Natural killer cell (primary cell): ENCODE measurements around the gene SND1. TPM values are rescaled to one million over a fixed set of nuclear protein-coding genes. Genes with fewer than 3 reads are reported as not detected.
A peak's percentile ranks its signal among the peaks of the same experiment; 100 is the strongest.

Source experiments
- ATAC-seq, 3 donors: fragments of 150-1000 bp in 2 of 3; fragments of 200-7000 bp in 1 of 3; cut with Tn5 transposase; 1 replicate in 1 of 3; 2 replicates in 2 of 3; pipeline ENCODE4 v1.10.0; 2021; ENCODE audit warnings: mild to moderate bottlenecking in 2 of 3, moderate library complexity in 2 of 3
- DNase-seq, 2 donors: peaks; one replicate each; pipeline versions ENCODE4 v3.0.0 to v3.0.0-alpha.2; 2013 to 2021; ENCODE audit warnings: mixed read lengths in 1 of 2
- H3K27ac ChIP-seq: one replicate; pipeline ENCODE4 v1.5.1; 2013; ENCODE audit warnings: mild to moderate bottlenecking, low read length
- H3K27me3 ChIP-seq: one replicate; pipeline ENCODE4 v1.6.1; 2013; ENCODE audit warnings: low read length; ENCODE audit not compliant: control insufficient read depth, insufficient read depth
- H3K36me3 ChIP-seq: one replicate; pipeline ENCODE4 v1.6.1; 2013; ENCODE audit warnings: low read length; ENCODE audit not compliant: control insufficient read depth, insufficient read depth
- H3K4me1 ChIP-seq: one replicate; pipeline ENCODE4 v1.6.1; 2013; ENCODE audit warnings: low read length; ENCODE audit not compliant: control insufficient read depth, insufficient read depth
- H3K4me3 ChIP-seq: one replicate; pipeline ENCODE4 v1.5.1; 2013; ENCODE audit warnings: low read length
- H3K9me3 ChIP-seq: one replicate; pipeline ENCODE4 v1.6.1; 2013; ENCODE audit warnings: low read length; ENCODE audit not compliant: control insufficient read depth, insufficient read depth
- H3K27ac Mint-ChIP-seq, 2 donors: one replicate each; pipeline ENCODE4 v1.8.0; 2022; ENCODE audit warnings: mild to moderate bottlenecking in 2 of 2, mixed read lengths in 2 of 2, moderate library complexity in 1 of 2
- H3K27me3 Mint-ChIP-seq, 2 donors: one replicate each; pipeline ENCODE4 v1.8.0; 2022; ENCODE audit warnings: low read depth in 2 of 2, mixed read lengths in 2 of 2
- H3K36me3 Mint-ChIP-seq: one replicate; pipeline ENCODE4 v1.8.0; 2022; ENCODE audit warnings: mixed read lengths
- H3K4me1 Mint-ChIP-seq, 2 donors: one replicate each; pipeline ENCODE4 v1.8.0; 2022; ENCODE audit warnings: mixed read lengths in 2 of 2
- H3K4me3 Mint-ChIP-seq: one replicate; pipeline ENCODE4 v1.8.0; 2022; ENCODE audit warnings: mild to moderate bottlenecking, moderate library complexity, mixed read lengths
- H3K9me3 Mint-ChIP-seq, 2 donors: one replicate each; pipeline ENCODE4 v1.8.0; 2022; ENCODE audit warnings: mixed read lengths in 2 of 2
- WGBS: methylation state at CpG from one replicate; pipeline ENCODE4 v1.1.7; 2013; ENCODE audit warnings: missing lambda C conversion rate; ENCODE audit not compliant: insufficient coverage; 5-methylcytosine and 5-hydroxymethylcytosine counted together
- intact Hi-C: fragments of 100-400 bp; cut with micrococcal nuclease; formaldehyde crosslinking; loops from one replicate; pipeline ENCODE4 v1.14.2; 2022
- total RNA-seq, 4 donors: library from RNA; stranded (reverse); fragments of 120-200 nt in 1 of 4; gene quantifications; one replicate each; pipeline versions ENCODE4 v1.2.3 to v1.2.4, GENCODE V29; 2013 to 2022
- TF ChIP-seq, protein P1 (sequence below): fragments of 200-600 bp; IDR thresholded peaks from one replicate; pipeline ENCODE4 v1.8.0; 2022; ENCODE audit warnings: antibody characterized with exemption

Gene SND1
- total RNA-seq, 3 donors from 2014 or later (not counting 1 experiment from before 2014, with no cell fraction given), result 149 to 188 (median 149) TPM

- Mint-ChIP-seq H3K4me1 (peaks cover 62 to 87% of the 10 kb centered on the region in 2 donors), H3K27ac (peak overlapping the region; percentile 13 to 75), H3K4me3 (peak overlapping the region; percentile 1), H3K9me3 (no peaks in the 10 kb centered on the region), H3K36me3 (no peaks in the 10 kb centered on the region), H3K27me3 (no peaks in the 10 kb centered on the region)
- TF ChIP-seq, protein P1, sequence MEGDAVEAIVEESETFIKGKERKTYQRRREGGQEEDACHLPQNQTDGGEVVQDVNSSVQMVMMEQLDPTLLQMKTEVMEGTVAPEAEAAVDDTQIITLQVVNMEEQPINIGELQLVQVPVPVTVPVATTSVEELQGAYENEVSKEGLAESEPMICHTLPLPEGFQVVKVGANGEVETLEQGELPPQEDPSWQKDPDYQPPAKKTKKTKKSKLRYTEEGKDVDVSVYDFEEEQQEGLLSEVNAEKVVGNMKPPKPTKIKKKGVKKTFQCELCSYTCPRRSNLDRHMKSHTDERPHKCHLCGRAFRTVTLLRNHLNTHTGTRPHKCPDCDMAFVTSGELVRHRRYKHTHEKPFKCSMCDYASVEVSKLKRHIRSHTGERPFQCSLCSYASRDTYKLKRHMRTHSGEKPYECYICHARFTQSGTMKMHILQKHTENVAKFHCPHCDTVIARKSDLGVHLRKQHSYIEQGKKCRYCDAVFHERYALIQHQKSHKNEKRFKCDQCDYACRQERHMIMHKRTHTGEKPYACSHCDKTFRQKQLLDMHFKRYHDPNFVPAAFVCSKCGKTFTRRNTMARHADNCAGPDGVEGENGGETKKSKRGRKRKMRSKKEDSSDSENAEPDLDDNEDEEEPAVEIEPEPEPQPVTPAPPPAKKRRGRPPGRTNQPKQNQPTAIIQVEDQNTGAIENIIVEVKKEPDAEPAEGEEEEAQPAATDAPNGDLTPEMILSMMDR, result no peak
- 97% methylated on average over 10 of the region's 12 CpGs for WGBS
- H3K27ac ChIP-seq, result no peak overlapping the region
- intact Hi-C loops, result no loop called here
- no peak for ATAC-seq
- no peak for DNase-seq
- H3K4me3 ChIP-seq, result no peak overlapping the region
- H3K9me3 ChIP-seq, result no peaks in the 10 kb centered on the region
- H3K4me1 ChIP-seq, result peaks cover 22% of the 10 kb centered on the region
- no peaks in the 10 kb centered on the region for H3K27me3 ChIP-seq
- H3K36me3 ChIP-seq, result no peaks in the 10 kb centered on the region
These were observed 99.8 kb downstream of the SND1 start for GRCh38 chr7:127751490-127752448.

GRCh38 chr7:127752829-127753228 lies 100.8 kb downstream of the SND1 start:
- Histone ChIP-seq H3K4me1 (peaks cover 22% of the 10 kb centered on the region), H3K36me3 (no peaks in the 10 kb centered on the region), H3K9me3 (no peaks in the 10 kb centered on the region), H3K27me3 (no peaks in the 10 kb centered on the region), H3K27ac (no peak overlapping the region), H3K4me3 (no peak overlapping the region)
- no peaks in the 10 kb centered on the region for H3K9me3 Mint-ChIP-seq
- peak overlapping the region in 1 of 2 donors; percentile 44 for H3K27ac Mint-ChIP-seq
- H3K4me3 Mint-ChIP-seq, result no peak overlapping the region
- ATAC-seq, result no peak
- TF ChIP-seq, protein P1, result no peak
- intact Hi-C loops, result no loop called here
- WGBS, result 90% methylated on average over 1 of the region's 1 CpG
- H3K36me3 Mint-ChIP-seq, result no peaks in the 10 kb centered on the region
- no peaks in the 10 kb centered on the region for H3K27me3 Mint-ChIP-seq
- DNase-seq, result no peak
- peaks cover 71 to 90% of the 10 kb centered on the region in 2 donors for H3K4me1 Mint-ChIP-seq

DNA sequence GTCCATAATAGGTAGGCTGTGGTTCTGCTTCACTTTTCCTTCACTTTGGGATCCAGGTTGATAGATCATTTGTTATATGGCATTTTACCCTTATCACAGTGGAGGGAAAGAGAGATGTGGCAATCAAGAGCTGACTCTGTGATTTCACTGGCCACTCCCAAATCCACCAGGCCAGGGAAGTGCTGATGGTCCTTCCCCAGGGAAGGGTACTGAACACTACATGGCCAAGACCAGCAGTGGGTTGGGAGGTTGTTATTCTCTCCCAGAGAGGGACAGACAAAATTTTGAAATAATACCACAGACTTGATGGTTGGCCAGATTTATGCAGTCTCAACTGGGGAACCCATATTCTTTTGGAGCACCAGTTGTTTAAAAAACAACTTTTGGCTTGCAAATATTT lies 102.5 kb downstream of the SND1 start:
- Mint-ChIP-seq H3K27ac (no peak overlapping the region), H3K4me3 (no peak overlapping the region), H3K27me3 (no peaks in the 10 kb centered on the region), H3K4me1 (peaks cover 80 to 89% of the 10 kb centered on the region in 2 donors), H3K36me3 (no peaks in the 10 kb centered on the region), H3K9me3 (no peaks in the 10 kb centered on the region)
- Histone ChIP-seq H3K36me3 (no peaks in the 10 kb centered on the region), H3K27ac (no peak overlapping the region), H3K9me3 (no peaks in the 10 kb centered on the region), H3K27me3 (no peaks in the 10 kb centered on the region), H3K4me3 (no peak overlapping the region), H3K4me1 (peaks cover 22% of the 10 kb centered on the region)
- TF ChIP-seq, protein P1, result no peak
- intact Hi-C loops, result no loop called here
- DNase-seq (no peak), ATAC-seq (no peak)
